ENCODE measurements around the gene SGCG. TPM values are rescaled to one million over a fixed set of nuclear protein-coding genes. Genes with fewer than 3 reads are reported as not detected.

SGCG gene
- total and polyA plus RNA-seq, 10 of the 15 experiments (the other 5 are each of a cell fraction or from before 2014, with no cell fraction given): not detected

- ChIA-PET RAD21 (ENCODE audit: unreplicated experiment) (no interaction called here), CTCF (no interaction called here), POLR2A (no interaction called here), SMC1A (ENCODE audit: uncharacterized antibody, unreplicated experiment) (no interaction called here)
- BruUV-seq (replicated peaks): no TSS peak
- Histone ChIP-seq H3K36me3 (ENCODE audit: control insufficient read depth in 2 of 2, insufficient read depth in 2 of 2, low read length in 1 of 2) (no peaks in the 10 kb centered on the region), H3K4me2 (ENCODE audit: control insufficient read depth, insufficient read depth) (no peak overlapping the region), H3K4me3 (no peak overlapping the region), H3K79me2 (ENCODE audit: control insufficient read depth, insufficient read depth, low read length) (no peaks in the 10 kb centered on the region), H3K9me3 (replicated peaks; ENCODE audit: control insufficient read depth, insufficient read depth, low read length) (no peaks in the 10 kb centered on the region), H3K4me1 (ENCODE audit: control insufficient read depth, insufficient read depth, low read length) (no peaks in the 10 kb centered on the region), H3K27me3 (replicated peaks in 1 of 2; ENCODE audit: control insufficient read depth in 2 of 2, insufficient read depth in 2 of 2, low read length in 1 of 2) (no peaks in the 10 kb centered on the region), H3K27ac (ENCODE audit: control insufficient read depth, insufficient read depth) (no peak overlapping the region), H2AFZ (ENCODE audit: control insufficient read depth, low read depth, low read length) (no peak overlapping the region), H4K20me1 (ENCODE audit: control insufficient read depth, insufficient read depth) (no peaks in the 10 kb centered on the region), H3K9ac (ENCODE audit: control insufficient read depth, insufficient read depth, low read length) (no peak overlapping the region)
- TF ChIP-seq ZNF217 (IDR thresholded peaks at IDR 0.05): no peak
- TF ChIP-seq BCL11A (IDR thresholded peaks at IDR 0.05; ENCODE audit: low read depth, low read length): no peak
- no peak for TF ChIP-seq SMC3 (IDR thresholded peaks at IDR 0.05; ENCODE audit: borderline replicate concordance, low read length)
- no peak for TF ChIP-seq IRF5 (IDR thresholded peaks at IDR 0.05; ENCODE audit: borderline replicate concordance)
- no peak for TF ChIP-seq RCOR1 (conservative IDR thresholded peaks at IDR 0.05; ENCODE audit: low read depth, low read length)
- TF ChIP-seq CEBPZ (IDR thresholded peaks at IDR 0.05; ENCODE audit: low read depth, low read length): no peak
- TF ChIP-seq MEF2B (IDR thresholded peaks at IDR 0.05; ENCODE audit: partially characterized antibody, poor library complexity, severe bottlenecking): no peak
- TF ChIP-seq SIX5 (IDR thresholded peaks at IDR 0.05; ENCODE audit: low read depth, low read length, severe bottlenecking): no peak
- TF ChIP-seq HDAC6 (IDR thresholded peaks at IDR 0.05; ENCODE audit: unreplicated experiment): no peak
- in situ Hi-C loops (cut with MboI) (no loop called here), intact Hi-C loops (cut with micrococcal nuclease; ENCODE audit: unreplicated experiment) (no loop called here)
- FAIRE-seq: no peak
- ATAC-seq: no peak
- WGBS (ENCODE audit: insufficient coverage, insufficient replicate concordance, low lambda C conversion rate, missing lambda C conversion rate): 1% methylated on average over 3 of the region's 3 CpGs
- no peak for DNase-seq (ENCODE audit: low read depth, low spot score)
Observed at GRCh38 chr13:23202383-23202782, 21.6 kb downstream of the SGCG start.

Measured in GM12878 (cell line).